SH-SY5Y (cell line): Measurements from ENCODE around the gene SV2C.

Experiments used
- GATA2 ChIP-seq: IDR thresholded peaks from 2 replicates; pipeline ENCODE4 v1.6.1; 2011; ENCODE audit warnings: mild to moderate bottlenecking, low read depth, low read length
- GATA3 ChIP-seq: IDR thresholded peaks from 2 replicates; pipeline ENCODE4 v1.6.1; 2011; ENCODE audit warnings: low read depth, mild to moderate bottlenecking, low read length, moderate library complexity

SV2C gene

GRCh38 chr5:76303921-76304320 is 220.7 kb downstream of the SV2C start:
- no peak for TF ChIP-seq GATA2
- no peak for TF ChIP-seq GATA3

GRCh38 chr5:76305269-76305668 is 222.1 kb downstream of the SV2C start:
- TF ChIP-seq GATA2, result no peak
- no peak for TF ChIP-seq GATA3

GRCh38 chr5:76305775-76306174 is 222.6 kb downstream of the SV2C start:
- no peak for TF ChIP-seq GATA2
- TF ChIP-seq GATA3, result no peak

GRCh38 chr5:76310208-76310607 is 227.0 kb downstream of the SV2C start:
- TF ChIP-seq GATA3 (no peak), GATA2 (no peak)

GRCh38 chr5:76312783-76313182 is 229.6 kb downstream of the SV2C start:
- TF ChIP-seq GATA3 (no peak), GATA2 (no peak)

- TF ChIP-seq GATA2, result no peak
- no peak for TF ChIP-seq GATA3
Observed at GRCh38 chr5:76314643-76315042, 231.5 kb downstream of the SV2C start.

GRCh38 chr5:76319673-76320072 is 236.5 kb downstream of the SV2C start:
- TF ChIP-seq GATA3 (no peak), GATA2 (no peak)

- TF ChIP-seq GATA2 (no peak), GATA3 (no peak)
Observed at GRCh38 chr5:76325326-76325725, 242.1 kb downstream of the SV2C start.

GRCh38 chr5:76325876-76326491 is 242.8 kb downstream of the SV2C start:
- TF ChIP-seq GATA2, result no peak
- TF ChIP-seq GATA3, result no peak

GRCh38 chr5:76326577-76327302 is 243.6 kb downstream of the SV2C start:
- TF ChIP-seq GATA2 (no peak), GATA3 (no peak)

- no peak for TF ChIP-seq GATA2
- TF ChIP-seq GATA3, result no peak
Observed at GRCh38 chr5:76329346-76329745, 246.2 kb downstream of the SV2C start.

GRCh38 chr5:76331126-76331525 is 247.9 kb downstream of the SV2C start:
- TF ChIP-seq GATA2 (no peak), GATA3 (no peak)

GRCh38 chr5:76332102-76332501 is 248.9 kb downstream of the SV2C start:
- TF ChIP-seq GATA3, result no peak

- TF ChIP-seq GATA3 (no peak), GATA2 (no peak)
Observed at GRCh38 chr5:76332611-76333205, 249.5 kb downstream of the SV2C start.

GRCh38 chr5:76333571-76333970 is 250.4 kb downstream of the SV2C start:
- TF ChIP-seq GATA2 (no peak), GATA3 (no peak)

GRCh38 chr5:76334574-76334973 is 251.4 kb downstream of the SV2C start:
- no peak for TF ChIP-seq GATA3
- no peak for TF ChIP-seq GATA2

GRCh38 chr5:76337953-76338451 is 254.8 kb downstream of the SV2C start:
- TF ChIP-seq GATA3 (no peak), GATA2 (no peak)
